ENCODE results near the gene ITPR2. TPM values are rescaled to one million over a fixed set of nuclear protein-coding genes. Genes with fewer than 3 reads are reported as not detected.

ITPR2 gene
- total and polyA plus RNA-seq, 4 donors = 4.1 to 47.0 (median 26.5) TPM

- ATAC-seq (ENCODE audit: insufficient read depth, low FRiP score) (no peak), DNase-seq (no peak)
- H3K27ac ChIP-seq (ENCODE audit: low read depth in 1 of 2, low read length in 1 of 2) = no peak overlapping the region
- H3K4me3 ChIP-seq = no peak overlapping the region
- no peak overlapping the region for H3K9ac ChIP-seq (ENCODE audit: insufficient read depth in 1 of 2, low read length in 2 of 2)
- 94 to 98% methylated on average over 1 of the region's 1 CpG for WGBS, 2 donors
- H3K36me3 ChIP-seq (ENCODE audit: control insufficient read depth in 4 of 4, insufficient read depth in 4 of 4, low read length in 4 of 4) = peaks cover 0 to 1% (median 0%) of the 10 kb centered on the region in 4 donors
- no peaks in the 10 kb centered on the region for H3K27me3 ChIP-seq (ENCODE audit: control insufficient read depth in 3 of 3, insufficient read depth in 3 of 3, low read length in 2 of 3)
- no peaks in the 10 kb centered on the region for H3K9me3 ChIP-seq (ENCODE audit: control insufficient read depth in 4 of 4, insufficient read depth in 3 of 4, low read length in 3 of 4)
- peaks cover 0 to 13% (median 2%) of the 10 kb centered on the region in 5 donors for H3K4me1 ChIP-seq (ENCODE audit: control insufficient read depth in 5 of 5, insufficient read depth in 5 of 5, low read length in 5 of 5)
- TF ChIP-seq CTCF (IDR thresholded peaks at IDR 0.05; ENCODE audit: control extremely low read depth, extremely low read depth) = no peak
These were observed 113.1 kb downstream of the ITPR2 start for GRCh38 chr12:26719852-26720251.

GRCh38 chr12:26717757-26718156 lies 115.2 kb downstream of the ITPR2 start:
- Histone ChIP-seq H3K9me3 (ENCODE audit: control insufficient read depth in 4 of 4, insufficient read depth in 3 of 4, low read length in 3 of 4) (no peaks in the 10 kb centered on the region), H3K36me3 (ENCODE audit: control insufficient read depth in 4 of 4, insufficient read depth in 4 of 4, low read length in 4 of 4) (peaks cover 0 to 5% (median under 1%) of the 10 kb centered on the region in 4 donors), H3K27me3 (ENCODE audit: control insufficient read depth in 3 of 3, insufficient read depth in 3 of 3, low read length in 2 of 3) (no peaks in the 10 kb centered on the region), H3K27ac (ENCODE audit: low read depth in 1 of 2, low read length in 1 of 2) (no peak overlapping the region), H3K4me3 (no peak overlapping the region), H3K4me1 (ENCODE audit: control insufficient read depth in 5 of 5, insufficient read depth in 5 of 5, low read length in 5 of 5) (no peaks in the 10 kb centered on the region), H3K9ac (ENCODE audit: insufficient read depth in 1 of 2, low read length in 2 of 2) (no peak overlapping the region)
- no peak for TF ChIP-seq CTCF (IDR thresholded peaks at IDR 0.05; ENCODE audit: control extremely low read depth, extremely low read depth)
- DNase-seq (no peak), ATAC-seq (ENCODE audit: insufficient read depth, low FRiP score) (no peak)
- WGBS, 2 donors = 98 to 100% methylated on average over 2 of the region's 2 CpGs

- Histone ChIP-seq H3K9me3 (ENCODE audit: control insufficient read depth in 4 of 4, insufficient read depth in 3 of 4, low read length in 3 of 4) (no peaks in the 10 kb centered on the region), H3K9ac (ENCODE audit: insufficient read depth in 1 of 2, low read length in 2 of 2) (no peak overlapping the region), H3K4me1 (ENCODE audit: control insufficient read depth in 5 of 5, insufficient read depth in 5 of 5, low read length in 5 of 5) (no peaks in the 10 kb centered on the region), H3K27ac (ENCODE audit: low read depth in 1 of 2, low read length in 1 of 2) (no peak overlapping the region), H3K27me3 (ENCODE audit: control insufficient read depth in 3 of 3, insufficient read depth in 3 of 3, low read length in 2 of 3) (no peaks in the 10 kb centered on the region), H3K36me3 (ENCODE audit: control insufficient read depth in 4 of 4, insufficient read depth in 4 of 4, low read length in 4 of 4) (peaks cover 0 to 5% (median under 1%) of the 10 kb centered on the region in 4 donors), H3K4me3 (no peak overlapping the region)
- ATAC-seq (ENCODE audit: insufficient read depth, low FRiP score) (no peak), DNase-seq (no peak)
- TF ChIP-seq CTCF (IDR thresholded peaks at IDR 0.05; ENCODE audit: control extremely low read depth, extremely low read depth) = no peak
- WGBS, 2 donors = 84 to 92% methylated on average over 5 of the region's 5 CpGs
These were observed 117.8 kb downstream of the ITPR2 start for GRCh38 chr12:26715232-26715631.

GRCh38 chr12:26713885-26714383 lies 119.1 kb downstream of the ITPR2 start:
- DNase-seq (no peak), ATAC-seq (ENCODE audit: insufficient read depth, low FRiP score) (no peak)
- no peak overlapping the region for H3K27ac ChIP-seq (ENCODE audit: low read depth in 1 of 2, low read length in 1 of 2)
- H3K4me1 ChIP-seq (ENCODE audit: control insufficient read depth in 5 of 5, insufficient read depth in 5 of 5, low read length in 5 of 5) = no peaks in the 10 kb centered on the region
- no peaks in the 10 kb centered on the region for H3K9me3 ChIP-seq (ENCODE audit: control insufficient read depth in 4 of 4, insufficient read depth in 3 of 4, low read length in 3 of 4)
- WGBS, 2 donors = 85 to 90% methylated on average over 8 of the region's 8 CpGs
- peaks cover 0 to 6% (median 2%) of the 10 kb centered on the region in 4 donors for H3K36me3 ChIP-seq (ENCODE audit: control insufficient read depth in 4 of 4, insufficient read depth in 4 of 4, low read length in 4 of 4)
- no peak overlapping the region for H3K4me3 ChIP-seq
- no peaks in the 10 kb centered on the region for H3K27me3 ChIP-seq (ENCODE audit: control insufficient read depth in 3 of 3, insufficient read depth in 3 of 3, low read length in 2 of 3)
- TF ChIP-seq CTCF (IDR thresholded peaks at IDR 0.05; ENCODE audit: control extremely low read depth, extremely low read depth) = no peak
- no peak overlapping the region for H3K9ac ChIP-seq (ENCODE audit: insufficient read depth in 1 of 2, low read length in 2 of 2)
